H1 (cell line): Measurements from ENCODE around the gene GINS3. TPM values are rescaled to one million over a fixed set of nuclear protein-coding genes. Genes with fewer than 3 reads are reported as not detected.

Experiments used
- CTCF ChIA-PET: fragments of 300-600 bp; sonication (Branson Sonifier 250); formaldehyde crosslinking; loops from one replicate; lab custom pipeline; 2021; ENCODE audit not compliant: partially characterized antibody; lab: Charles Lee
- POLR2A ChIA-PET: fragments of 300-600 bp; sonication (Branson Sonifier 250); formaldehyde crosslinking; loops from one replicate; lab custom pipeline; 2021; ENCODE audit warnings: inconsistent platforms; ENCODE audit not compliant: partially characterized antibody; lab: Charles Lee
- DNase-seq, 2 experiments: peaks; one replicate each; pipeline versions ENCODE4 v3.0.0 to v3.0.0-alpha.2; 2010 to 2022; ENCODE audit warnings: low spot score in 2 of 2, low read depth in 1 of 2, mixed read lengths in 1 of 2
- FAIRE-seq: peaks from 2 replicates; lab custom pipeline; 2011; peaks lifted over from hg19 to GRCh38; lab: Jason Lieb, UNC
- H2AFZ ChIP-seq: 2 replicates; pipeline ENCODE4 v1.8.1; 2012; ENCODE audit warnings: low read length, inconsistent platforms
- H2AK5ac ChIP-seq: 2 replicates; pipeline ENCODE4 v1.6.1; 2013; ENCODE audit warnings: low read depth, low read length
- H2BK120ac ChIP-seq: replicated peaks from 2 replicates; pipeline ENCODE3; 2013; ENCODE audit warnings: low read depth, low read length, inconsistent platforms
- H2BK12ac ChIP-seq: 2 replicates; pipeline ENCODE4 v1.6.1; 2013; ENCODE audit warnings: low read depth, low read length
- H2BK15ac ChIP-seq: 2 replicates; pipeline ENCODE4 v1.6.1; 2013; ENCODE audit warnings: low read length
- H2BK20ac ChIP-seq: 2 replicates; pipeline ENCODE4 v1.6.1; 2013; ENCODE audit warnings: low read length
- H2BK5ac ChIP-seq: 2 replicates; pipeline ENCODE4 v1.6.1; 2013; ENCODE audit warnings: low read depth, low read length
- H3K14ac ChIP-seq: 2 replicates; pipeline ENCODE4 v1.6.1; 2013; ENCODE audit warnings: inconsistent platforms; ENCODE audit not compliant: insufficient read length
- H3K18ac ChIP-seq: 2 replicates; pipeline ENCODE4 v1.6.1; 2013; ENCODE audit warnings: low read length; ENCODE audit errors: extremely low read depth
- H3K23ac ChIP-seq: 2 replicates; pipeline ENCODE4 v1.6.1; 2013; ENCODE audit warnings: inconsistent platforms; ENCODE audit not compliant: insufficient read length
- H3K23me2 ChIP-seq: 2 replicates; pipeline ENCODE4 v1.6.1; 2013; ENCODE audit warnings: low read depth, low read length
- H3K27ac ChIP-seq: 2 replicates; pipeline ENCODE4 v1.6.1; 2011; ENCODE audit warnings: low read depth, low read length, inconsistent platforms
- H3K27me3 ChIP-seq, 4 experiments: replicated peaks in 1 of 4; 1 replicate in 1 of 4; 2 replicates in 3 of 4; pipeline versions ENCODE4 v1.6.1 to v1.8.1; 2011 to 2013; ENCODE audit warnings: low read length in 3 of 4, mild to moderate bottlenecking in 3 of 4, inconsistent platforms in 2 of 4, mixed read lengths in 2 of 4, moderate library complexity in 1 of 4; ENCODE audit not compliant: control insufficient read depth in 3 of 4, insufficient read depth in 3 of 4; ENCODE audit errors: extremely low read depth in 1 of 4
- H3K36me3 ChIP-seq, 4 experiments: 2 replicates each; pipeline versions ENCODE4 v1.6.1 to v1.8.1; 2011 to 2013; ENCODE audit warnings: mild to moderate bottlenecking in 4 of 4, low read length in 3 of 4, moderate library complexity in 2 of 4, control low read depth in 1 of 4, inconsistent platforms in 1 of 4; ENCODE audit not compliant: insufficient read depth in 4 of 4, control insufficient read depth in 2 of 4
- H3K4ac ChIP-seq: replicated peaks from 2 replicates; pipeline ENCODE3; 2013; ENCODE audit warnings: low read length, low read depth, mixed read lengths, inconsistent platforms; ENCODE audit not compliant: insufficient read length
- H3K4me1 ChIP-seq, 4 experiments: replicated peaks in 1 of 4; 1 replicate in 1 of 4; 2 replicates in 3 of 4; pipeline versions ENCODE4 v1.6.1 to v1.8.1; 2011 to 2013; ENCODE audit warnings: low read length in 3 of 4, inconsistent platforms in 2 of 4, mixed read lengths in 1 of 4; ENCODE audit not compliant: insufficient read depth in 4 of 4, control insufficient read depth in 3 of 4
- H3K4me2 ChIP-seq, 2 experiments: 2 replicates each; pipeline versions ENCODE4 v1.6.1 to v1.8.1; 2011 to 2013; ENCODE audit warnings: low read depth in 2 of 2, low read length in 2 of 2, control low read depth in 1 of 2, inconsistent platforms in 1 of 2, mild to moderate bottlenecking in 1 of 2; ENCODE audit not compliant: insufficient read depth in 1 of 2
- H3K4me3 ChIP-seq, 4 experiments: fragments of 200-600, 300-600 bp in 1 of 4; sonication (generic), shearing (Covaris generic), sonication (Bioruptor Twin) in 1 of 4; 2 replicates each; pipeline versions ENCODE4 v1.5.1 to v1.8.1; 2011 to 2016; ENCODE audit warnings: low read length in 4 of 4, low read depth in 3 of 4, control low read depth in 2 of 4, inconsistent platforms in 2 of 4, mild to moderate bottlenecking in 2 of 4, mixed read lengths in 1 of 4, moderate library complexity in 1 of 4; ENCODE audit not compliant: insufficient read depth in 2 of 4; ENCODE audit errors: extremely low read depth in 1 of 4
- H3K56ac ChIP-seq: replicated peaks from 2 replicates; pipeline ENCODE3; 2013; ENCODE audit warnings: low read depth, mild to moderate bottlenecking, mixed read lengths, low read length, inconsistent platforms; ENCODE audit not compliant: insufficient read length
- H3K79me1 ChIP-seq: 2 replicates; pipeline ENCODE4 v1.6.1; 2013; ENCODE audit warnings: low read depth, low read length, control low read depth
- H3K79me2 ChIP-seq, 2 experiments: 2 replicates each; pipeline versions ENCODE4 v1.6.1 to v1.8.1; 2012 to 2013; ENCODE audit warnings: low read length in 2 of 2, mild to moderate bottlenecking in 2 of 2, inconsistent platforms in 1 of 2; ENCODE audit not compliant: insufficient read depth in 2 of 2, control insufficient read depth in 1 of 2
- H3K9ac ChIP-seq, 4 experiments: replicated peaks in 1 of 4; 1 replicate in 1 of 4; 2 replicates in 3 of 4; pipeline versions ENCODE4 v1.6.1 to v1.8.1; 2011 to 2013; ENCODE audit warnings: low read depth in 3 of 4, low read length in 3 of 4, control low read depth in 2 of 4, mild to moderate bottlenecking in 2 of 4, moderate library complexity in 2 of 4, inconsistent platforms in 1 of 4; ENCODE audit errors: extremely low read depth in 1 of 4
- H3K9me3 ChIP-seq, 2 experiments: 2 replicates each; pipeline versions ENCODE4 v1.6.1 to v1.8.1; 2012 to 2013; ENCODE audit warnings: mild to moderate bottlenecking in 2 of 2, moderate library complexity in 2 of 2, control low read depth in 1 of 2, inconsistent platforms in 1 of 2, low read depth in 1 of 2, low read length in 1 of 2, mixed read lengths in 1 of 2; ENCODE audit not compliant: insufficient read depth in 2 of 2
- H4K20me1 ChIP-seq, 2 experiments: replicated peaks in 1 of 2; 2 replicates each; pipeline versions ENCODE3 to v1.8.1; 2011 to 2013; ENCODE audit warnings: inconsistent platforms in 2 of 2, low read length in 2 of 2, mild to moderate bottlenecking in 1 of 2; ENCODE audit not compliant: insufficient read depth in 2 of 2, control insufficient read depth in 1 of 2
- H4K5ac ChIP-seq: 2 replicates; pipeline ENCODE4 v1.6.1; 2013; ENCODE audit warnings: low read length, low read depth, mixed read lengths, inconsistent platforms; ENCODE audit not compliant: insufficient read length
- H4K8ac ChIP-seq: 2 replicates; pipeline ENCODE4 v1.8.0; 2013; ENCODE audit warnings: mild to moderate bottlenecking, moderate library complexity, low read length, inconsistent platforms; ENCODE audit not compliant: insufficient read depth; ENCODE audit errors: extremely low read depth
- H4K91ac ChIP-seq: replicated peaks from 2 replicates; pipeline ENCODE3; 2013; ENCODE audit warnings: low read length, mixed read lengths, inconsistent platforms; ENCODE audit not compliant: insufficient read length
- GABPA ChIP-seq: IDR thresholded peaks from 2 replicates; pipeline ENCODE4 v1.6.1; 2011; ENCODE audit warnings: mild to moderate bottlenecking, low read length, moderate library complexity, borderline replicate concordance; ENCODE audit not compliant: insufficient read depth
- WGBS, 2 experiments: shearing (Covaris generic) in 1 of 2; methylation state at CpG; one replicate each; pipeline versions ENCODE4 v1.1.6 to v1.1.7; 2013 to 2015; ENCODE audit warnings: low lambda C conversion rate in 2 of 2, mixed read lengths in 2 of 2, inconsistent platforms in 1 of 2, low coverage in 1 of 2, missing lambda C conversion rate in 1 of 2; ENCODE audit not compliant: insufficient replicate concordance in 2 of 2, insufficient coverage in 1 of 2, insufficient read length in 1 of 2; ENCODE audit errors: extremely low coverage in 1 of 2, missing lambda C conversion rate in 1 of 2; 5-methylcytosine and 5-hydroxymethylcytosine counted together
- polyA plus RNA-seq, 7 experiments: library from polyadenylated mRNA; depleted of rRNA in 3 of 7; stranded (reverse) in 5 of 7; unstranded in 2 of 7; fragments of >200 nt in 5 of 7; fragments of 200-250 nt in 2 of 7; gene quantifications; 1 replicate in 5 of 7; 2 replicates in 1 of 7; 4 replicates in 1 of 7; pipeline versions ENCODE4 v1.2.1 to v1.2.3, GENCODE V29; 2011 to 2013; ENCODE audit warnings: missing spikeins in 2 of 7, mixed read lengths in 2 of 7
- total RNA-seq: library from RNA; stranded (reverse); fragmentation: NEBNext Ultra II Directional; extraction: Animal tissue kit (Norgen Biotek cat#: 25700); gene quantifications from 2 replicates; pipeline ENCODE4 v1.2.1, GENCODE V29; 2021

Gene GINS3
- total and polyA plus RNA-seq, 2 of the 8 experiments (the other 6 are each of a cell fraction or from before 2014, with no cell fraction given), result 12.9 to 15.4 TPM

DNA sequence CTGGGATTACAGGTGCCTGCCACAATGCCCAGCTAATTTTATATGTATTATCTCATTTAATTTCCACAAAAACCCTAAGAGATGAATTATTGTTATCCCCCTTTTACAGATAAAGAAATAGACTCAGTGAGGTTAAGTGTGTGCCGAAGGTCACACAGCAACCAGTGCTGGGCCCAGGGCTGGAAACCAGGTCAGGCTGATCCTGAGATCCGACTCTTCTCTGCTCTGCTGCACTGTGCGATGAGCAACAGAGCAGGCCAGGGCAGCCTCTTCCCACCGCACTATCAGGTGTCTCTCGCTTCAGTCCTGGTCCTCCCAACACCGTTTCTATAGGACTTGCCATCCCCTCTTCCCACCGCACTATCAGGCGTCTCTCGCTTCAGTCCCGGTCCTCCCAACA lies 24.8 kb downstream of the GINS3 start:
- H3K23me2 ChIP-seq, result no peaks in the 10 kb centered on the region
- no peak for TF ChIP-seq GABPA
- TF ChIP-seq, all 59 proteins: peak for 0
- FAIRE-seq, result no peak

More for the DNA sequence above, 24.8 kb downstream of the GINS3 start:
- H3K9me3 ChIP-seq, result no peaks in the 10 kb centered on the region
- H4K8ac ChIP-seq, result no peak overlapping the region
- ChIA-PET POLR2A (no interaction called here), CTCF (no interaction called here)
- 0 out of 2 replicates have a peak overlapping the region, but pooled peaks have one; percentile 19 for H2BK15ac ChIP-seq
- no peak overlapping the region for H3K4me2 ChIP-seq
- no peaks in the 10 kb centered on the region for H3K79me1 ChIP-seq
- H2BK5ac ChIP-seq, result no peak overlapping the region
- H3K36me3 ChIP-seq, result no peaks in the 10 kb centered on the region
- no peak for DNase-seq
- WGBS, 2 experiments, result 95% methylated on average over 10 of the region's 10 CpGs; no CpG with 5 or more reads in 1 of the 2 experiments
- H3K4me3 ChIP-seq, result no peak overlapping the region
- H2AK5ac ChIP-seq, result no peak overlapping the region
- no peaks in the 10 kb centered on the region for H4K20me1 ChIP-seq
- H2BK120ac ChIP-seq, result no peak overlapping the region
- no peak overlapping the region for H3K14ac ChIP-seq
- H3K18ac ChIP-seq, result no peak overlapping the region
- no peak overlapping the region for H4K5ac ChIP-seq
- no peaks in the 10 kb centered on the region for H3K79me2 ChIP-seq
- no peak overlapping the region for H2BK20ac ChIP-seq
- no peak overlapping the region for H3K4ac ChIP-seq
- no peak overlapping the region for H3K9ac ChIP-seq
- no peak overlapping the region for H3K56ac ChIP-seq
- H3K23ac ChIP-seq, result no peak overlapping the region
- H3K4me1 ChIP-seq, result peaks cover 3 to 11% (median 5%) of the 10 kb centered on the region in 4 experiments
- H3K27me3 ChIP-seq, result no peaks in the 10 kb centered on the region
- H2BK12ac ChIP-seq, result no peak overlapping the region
- no peak overlapping the region for H4K91ac ChIP-seq
- no peak overlapping the region for H3K27ac ChIP-seq
- no peak overlapping the region for H2AFZ ChIP-seq
